CD4-positive, CD25-positive, alpha-beta regulatory T cell (primary cell): ENCODE results near the gene MTA1. TPM values are rescaled to one million over a fixed set of nuclear protein-coding genes. Genes with fewer than 3 reads are reported as not detected.

Experiments
- ATAC-seq, 2 donors: fragments of 150-1000 bp; cut with Tn5 transposase; one replicate each; pipeline ENCODE4 v1.10.0; 2021; ENCODE audit warnings: low read depth in 2 of 2, moderate number of reproducible peaks in 2 of 2, moderate library complexity in 1 of 2
- DNase-seq, 3 donors: peaks; one replicate each; pipeline versions ENCODE4 v3.0.0 to v3.0.0-alpha.2; 2012 to 2022; ENCODE audit warnings: mixed read lengths in 1 of 3
- H3K27ac ChIP-seq: one replicate; pipeline ENCODE4 v1.7.0; 2013; ENCODE audit warnings: mild to moderate bottlenecking, low read length; ENCODE audit not compliant: insufficient read depth, poor library complexity, severe bottlenecking
- H3K27me3 ChIP-seq: one replicate; pipeline ENCODE4 v1.7.0; 2013; ENCODE audit warnings: low read length; ENCODE audit not compliant: control insufficient read depth, insufficient read depth
- H3K36me3 ChIP-seq: one replicate; pipeline ENCODE4 v1.7.0; 2013; ENCODE audit warnings: mild to moderate bottlenecking, low read length, moderate library complexity; ENCODE audit not compliant: control insufficient read depth, insufficient read depth
- H3K4me1 ChIP-seq: 2 replicates; pipeline ENCODE4 v1.7.0; 2013; ENCODE audit warnings: mild to moderate bottlenecking, low read length; ENCODE audit not compliant: insufficient read depth, control insufficient read depth, poor library complexity, severe bottlenecking
- H3K4me3 ChIP-seq: one replicate; pipeline ENCODE4 v1.7.0; 2013; ENCODE audit warnings: low read depth, mild to moderate bottlenecking, low read length, moderate library complexity
- H3K9me3 ChIP-seq, 2 experiments: 1 replicate in 1 of 2; 2 replicates in 1 of 2; pipeline ENCODE4 v1.7.0; 2013; ENCODE audit warnings: low read length in 2 of 2, mild to moderate bottlenecking in 1 of 2, moderate library complexity in 1 of 2; ENCODE audit not compliant: control insufficient read depth in 2 of 2
- H3K27ac Mint-ChIP-seq, 3 donors: one replicate each; pipeline ENCODE4 v1.8.0; 2020 to 2022; ENCODE audit warnings: mild to moderate bottlenecking in 3 of 3, mixed read lengths in 3 of 3, moderate library complexity in 2 of 3
- H3K27me3 Mint-ChIP-seq: one replicate; pipeline ENCODE4 v1.8.0; 2022; ENCODE audit warnings: mild to moderate bottlenecking, mixed read lengths
- H3K36me3 Mint-ChIP-seq: one replicate; pipeline ENCODE4 v1.8.0; 2020; ENCODE audit warnings: mixed read lengths
- H3K4me1 Mint-ChIP-seq, 4 donors: one replicate each; pipeline ENCODE4 v1.8.0; 2020 to 2022; ENCODE audit warnings: mixed read lengths in 4 of 4, mild to moderate bottlenecking in 1 of 4
- H3K4me3 Mint-ChIP-seq, 4 donors: one replicate each; pipeline ENCODE4 v1.8.0; 2020 to 2022; ENCODE audit warnings: mild to moderate bottlenecking in 4 of 4, mixed read lengths in 4 of 4, moderate library complexity in 3 of 4
- H3K9me3 Mint-ChIP-seq, 7 donors: one replicate each; pipeline ENCODE4 v1.8.0; 2020 to 2022; ENCODE audit warnings: mixed read lengths in 7 of 7, mild to moderate bottlenecking in 3 of 7, moderate library complexity in 2 of 7
- polyA plus RNA-seq, 4 donors: library from polyadenylated mRNA; unstranded; fragments of 300-500 nt; fragmentation: Illumina TruSeq; gene quantifications; one replicate each; pipeline ENCODE4 v1.2.3, GENCODE V29; 2021
- total RNA-seq: library from RNA; stranded (reverse); gene quantifications from one replicate; pipeline ENCODE4 v1.2.3, GENCODE V29; 2022

Gene MTA1
- total and polyA plus RNA-seq, 5 donors from 2014 or later = 2.5 to 123 (median 3.1) TPM

- Mint-ChIP-seq H3K27me3 (no peaks in the 10 kb centered on the region), H3K4me1 (peaks cover 0 to 8% (median 1%) of the 10 kb centered on the region in 4 donors), H3K36me3 (peaks cover under 1% of the 10 kb centered on the region), H3K9me3 (no peaks in the 10 kb centered on the region), H3K4me3 (no peak overlapping the region), H3K27ac (no peak overlapping the region)
- Histone ChIP-seq H3K4me3 (no peak overlapping the region), H3K36me3 (no peaks in the 10 kb centered on the region), H3K27me3 (no peaks in the 10 kb centered on the region), H3K27ac (no peak overlapping the region), H3K9me3 (no peaks in the 10 kb centered on the region), H3K4me1 (no peaks in the 10 kb centered on the region)
- ATAC-seq (no peak), DNase-seq (no peak)
Observed at GRCh38 chr14:105389534-105389933, 30.1 kb upstream of the MTA1 start.

- Histone ChIP-seq H3K9me3 (no peaks in the 10 kb centered on the region), H3K36me3 (no peaks in the 10 kb centered on the region), H3K27me3 (no peaks in the 10 kb centered on the region), H3K27ac (no peak overlapping the region), H3K4me1 (no peaks in the 10 kb centered on the region), H3K4me3 (no peak overlapping the region)
- DNase-seq (peak in 1 of 3 donors; percentile 70), ATAC-seq (peak; percentile 24 to 27)
- H3K27me3 Mint-ChIP-seq = no peaks in the 10 kb centered on the region
- H3K4me3 Mint-ChIP-seq = no peak overlapping the region
- H3K9me3 Mint-ChIP-seq = no peaks in the 10 kb centered on the region
- peak overlapping the region in 1 of 3 donors; percentile 79 for H3K27ac Mint-ChIP-seq
- peaks cover 0 to 8% (median 1%) of the 10 kb centered on the region in 4 donors for H3K4me1 Mint-ChIP-seq
- H3K36me3 Mint-ChIP-seq = peaks cover 4% of the 10 kb centered on the region
Observed at GRCh38 chr14:105389976-105390848, 29.4 kb upstream of the MTA1 start.

- H3K27me3 ChIP-seq = no peaks in the 10 kb centered on the region
- no peaks in the 10 kb centered on the region for H3K9me3 Mint-ChIP-seq
- no peaks in the 10 kb centered on the region for H3K9me3 ChIP-seq
- no peaks in the 10 kb centered on the region for H3K4me1 ChIP-seq
- no peaks in the 10 kb centered on the region for H3K27me3 Mint-ChIP-seq
- no peak overlapping the region for H3K4me3 ChIP-seq
- peaks cover 4% of the 10 kb centered on the region for H3K36me3 Mint-ChIP-seq
- no peaks in the 10 kb centered on the region for H3K36me3 ChIP-seq
- no peak overlapping the region for H3K27ac Mint-ChIP-seq
- no peak for DNase-seq
- ATAC-seq = no peak
- no peak overlapping the region for H3K27ac ChIP-seq
- H3K4me1 Mint-ChIP-seq = peaks cover 0 to 8% (median 1%) of the 10 kb centered on the region in 4 donors
- no peak overlapping the region for H3K4me3 Mint-ChIP-seq
Observed at GRCh38 chr14:105390849-105391500, 28.7 kb upstream of the MTA1 start.

GRCh38 chr14:105391541-105391940 is 28.1 kb upstream of the MTA1 start:
- H3K4me1 ChIP-seq = no peaks in the 10 kb centered on the region

GRCh38 chr14:105392131-105393090 is 27.2 kb upstream of the MTA1 start:
- H3K4me1 ChIP-seq = peaks cover 2% of the 10 kb centered on the region

More at GRCh38 chr14:105391541-105391940, 28.1 kb upstream of the MTA1 start:
- ATAC-seq (no peak), DNase-seq (no peak)
- Mint-ChIP-seq H3K4me1 (peaks cover 0 to 8% (median 1%) of the 10 kb centered on the region in 4 donors), H3K4me3 (no peak overlapping the region), H3K27ac (no peak overlapping the region), H3K27me3 (no peaks in the 10 kb centered on the region), H3K9me3 (no peaks in the 10 kb centered on the region), H3K36me3 (peaks cover 4% of the 10 kb centered on the region)
- Histone ChIP-seq H3K27ac (no peak overlapping the region), H3K27me3 (no peaks in the 10 kb centered on the region), H3K9me3 (no peaks in the 10 kb centered on the region), H3K36me3 (no peaks in the 10 kb centered on the region), H3K4me3 (no peak overlapping the region)

GRCh38 chr14:105393151-105393550 is 26.5 kb upstream of the MTA1 start:
- Mint-ChIP-seq H3K4me1 (peaks cover 0 to 8% (median 4%) of the 10 kb centered on the region in 4 donors), H3K9me3 (peaks cover 0 to 2% (median 0%) of the 10 kb centered on the region in 7 donors), H3K4me3 (no peak overlapping the region), H3K27ac (no peak overlapping the region), H3K27me3 (no peaks in the 10 kb centered on the region), H3K36me3 (peaks cover 4% of the 10 kb centered on the region)
- Histone ChIP-seq H3K4me3 (no peak overlapping the region), H3K27me3 (no peaks in the 10 kb centered on the region), H3K27ac (no peak overlapping the region), H3K4me1 (peaks cover 9% of the 10 kb centered on the region), H3K36me3 (no peaks in the 10 kb centered on the region), H3K9me3 (no peaks in the 10 kb centered on the region)
- DNase-seq (no peak), ATAC-seq (no peak)

More at GRCh38 chr14:105392131-105393090, 27.2 kb upstream of the MTA1 start:
- H3K4me1 Mint-ChIP-seq = peaks cover 0 to 8% (median 1%) of the 10 kb centered on the region in 4 donors
- peaks cover 4% of the 10 kb centered on the region for H3K36me3 Mint-ChIP-seq
- no peak for DNase-seq
- no peaks in the 10 kb centered on the region for H3K27me3 Mint-ChIP-seq
- ATAC-seq = no peak
- no peak overlapping the region for H3K27ac Mint-ChIP-seq
- no peaks in the 10 kb centered on the region for H3K27me3 ChIP-seq
- no peaks in the 10 kb centered on the region for H3K36me3 ChIP-seq
- no peaks in the 10 kb centered on the region for H3K9me3 Mint-ChIP-seq
- no peak overlapping the region for H3K4me3 Mint-ChIP-seq
- H3K4me3 ChIP-seq = no peak overlapping the region
- H3K27ac ChIP-seq = no peak overlapping the region
- no peaks in the 10 kb centered on the region for H3K9me3 ChIP-seq
